Hepatocyte (in vitro differentiated cells): ENCODE measurements around the gene LAMA3. TPM values are rescaled to one million over a fixed set of nuclear protein-coding genes. Genes with fewer than 3 reads are reported as not detected.

ENCODE experiments used
- DNase-seq: peaks from one replicate; pipeline ENCODE4 v3.0.0-alpha.2; 2016; ENCODE audit warnings: low spot score
- H2AFZ ChIP-seq: fragments of 200-600 bp; sonication (generic); 2 replicates; pipeline ENCODE4 v1.6.0; 2016; ENCODE audit warnings: antibody characterized with exemption, mild to moderate bottlenecking
- H3K27ac ChIP-seq: fragments of 200-600 bp; sonication (generic); 2 replicates; pipeline ENCODE4 v1.5.1; 2016; ENCODE audit warnings: mild to moderate bottlenecking
- H3K27me3 ChIP-seq: fragments of 200-600 bp; sonication (generic); 2 replicates; pipeline ENCODE4 v1.6.1; 2016
- H3K36me3 ChIP-seq: fragments of 200-600 bp; sonication (generic); replicated peaks from 2 replicates; pipeline ENCODE4 v1.5.1; 2016; ENCODE audit warnings: low read depth; ENCODE audit not compliant: insufficient read depth
- H3K4me1 ChIP-seq: fragments of 200-600 bp; sonication (generic); 2 replicates; pipeline ENCODE4 v1.5.1; 2016; ENCODE audit warnings: mild to moderate bottlenecking, moderate library complexity; ENCODE audit not compliant: insufficient read depth
- H3K4me2 ChIP-seq: fragments of 200-600 bp; sonication (generic); 2 replicates; pipeline ENCODE4 v1.6.0; 2016
- H3K4me3 ChIP-seq: fragments of 200-600 bp; sonication (generic); 2 replicates; pipeline ENCODE4 v1.5.1; 2016; ENCODE audit warnings: mild to moderate bottlenecking
- H3K79me2 ChIP-seq: fragments of 200-600 bp; sonication (generic); 2 replicates; pipeline ENCODE4 v1.6.0; 2017; ENCODE audit warnings: mild to moderate bottlenecking
- H3K9me2 ChIP-seq: fragments of 200-600 bp; sonication (generic); replicated peaks from 2 replicates; pipeline ENCODE4 v1.6.0; 2017; ENCODE audit warnings: mild to moderate bottlenecking; ENCODE audit not compliant: insufficient read depth
- H3K9me3 ChIP-seq: fragments of 200-600 bp; sonication (generic); 2 replicates; pipeline ENCODE4 v1.5.1; 2016; ENCODE audit warnings: low read depth, mild to moderate bottlenecking
- H4K20me1 ChIP-seq: fragments of 200-600 bp; sonication (generic); 2 replicates; pipeline ENCODE4 v1.6.0; 2016; ENCODE audit warnings: mild to moderate bottlenecking; ENCODE audit not compliant: insufficient read depth, poor library complexity, severe bottlenecking
- CTCF ChIP-seq: fragments of 200-600 bp; sonication (generic); IDR thresholded peaks from 2 replicates; pipeline ENCODE4 v1.5.1; 2016; ENCODE audit warnings: antibody characterized with exemption, mild to moderate bottlenecking; ENCODE audit not compliant: poor library complexity
- EZH2 ChIP-seq: fragments of 200-600 bp; sonication (generic); IDR thresholded peaks from 2 replicates; pipeline ENCODE4 v1.6.1; 2016; ENCODE audit warnings: antibody characterized with exemption, mild to moderate bottlenecking, borderline replicate concordance
- EZH2phosphoT487 ChIP-seq: fragments of 200-600 bp; sonication (generic); IDR thresholded peaks from one replicate; pipeline ENCODE4 v1.6.1; 2018; ENCODE audit warnings: antibody characterized with exemption, mild to moderate bottlenecking, low read depth, moderate library complexity; ENCODE audit not compliant: unreplicated experiment, severe bottlenecking
- WGBS: methylation state at CpG from one replicate; pipeline ENCODE4 v1.1.6; 2016; ENCODE audit warnings: low lambda C conversion rate; ENCODE audit errors: missing lambda C conversion rate; 5-methylcytosine and 5-hydroxymethylcytosine counted together
- polyA plus RNA-seq: library from polyadenylated mRNA; unstranded; fragments of >200 nt; fragmentation: Nextera tagmentation; extraction: Ambion mirVana; gene quantifications from 2 replicates; pipeline ENCODE4 v1.2.1, GENCODE V29; 2016
- total RNA-seq: library from RNA; depleted of rRNA; stranded (reverse); fragments of >200 nt; gene quantifications from 2 replicates; pipeline ENCODE4 v1.2.3, GENCODE V29; 2014

The LAMA3 gene
- total and polyA plus RNA-seq, 2 experiments from 2014 or later: 29.9 to 52.1 TPM

- no peaks in the 10 kb centered on the region for H3K36me3 ChIP-seq
- peak; percentile 65 for DNase-seq
- H3K4me1 ChIP-seq: peaks cover 30% of the 10 kb centered on the region
- H3K4me2 ChIP-seq: peak overlapping the region; percentile 49
- H3K9me2 ChIP-seq: no peaks in the 10 kb centered on the region
- H3K27ac ChIP-seq: peak overlapping the region; percentile 63
- 41% methylated on average over 4 of the region's 4 CpGs for WGBS
- H4K20me1 ChIP-seq: no peaks in the 10 kb centered on the region
- TF ChIP-seq CTCF: no peak
- no peak for TF ChIP-seq EZH2phosphoT487
- no peak for TF ChIP-seq EZH2
- no peak overlapping the region for H2AFZ ChIP-seq
- no peaks in the 10 kb centered on the region for H3K9me3 ChIP-seq
- H3K4me3 ChIP-seq: no peak overlapping the region
- no peaks in the 10 kb centered on the region for H3K27me3 ChIP-seq
- H3K79me2 ChIP-seq: peaks cover 3% of the 10 kb centered on the region
These were observed 32.6 kb downstream of the LAMA3 start for GRCh38 chr18:23721696-23722480.

GRCh38 chr18:23722646-23723045 lies 33.4 kb downstream of the LAMA3 start:
- Histone ChIP-seq H2AFZ (no peak overlapping the region), H3K27me3 (no peaks in the 10 kb centered on the region), H3K9me3 (no peaks in the 10 kb centered on the region), H3K27ac (peak overlapping the region; percentile 63), H4K20me1 (no peaks in the 10 kb centered on the region), H3K9me2 (no peaks in the 10 kb centered on the region), H3K4me3 (no peak overlapping the region), H3K4me2 (no peak overlapping the region), H3K4me1 (peaks cover 30% of the 10 kb centered on the region), H3K36me3 (no peaks in the 10 kb centered on the region), H3K79me2 (no peaks in the 10 kb centered on the region)
- whole genome bisulfite sequencing: 41% methylated on average over 3 of the region's 3 CpGs
- TF ChIP-seq CTCF (no peak), EZH2 (no peak), EZH2phosphoT487 (no peak)
- no peak for DNase-seq

GRCh38 chr18:23723121-23723520 lies 33.9 kb downstream of the LAMA3 start:
- H3K79me2 ChIP-seq: no peaks in the 10 kb centered on the region

GRCh38 chr18:23724681-23725080 lies 35.4 kb downstream of the LAMA3 start:
- H4K20me1 ChIP-seq: no peaks in the 10 kb centered on the region
- no peaks in the 10 kb centered on the region for H3K36me3 ChIP-seq
- no peak overlapping the region for H2AFZ ChIP-seq
- DNase-seq: no peak
- H3K9me3 ChIP-seq: no peaks in the 10 kb centered on the region
- H3K9me2 ChIP-seq: no peaks in the 10 kb centered on the region
- H3K79me2 ChIP-seq: no peaks in the 10 kb centered on the region
- 97% methylated on average over 3 of the region's 3 CpGs for WGBS
- H3K27me3 ChIP-seq: no peaks in the 10 kb centered on the region
- H3K27ac ChIP-seq: no peak overlapping the region
- no peak for TF ChIP-seq EZH2
- TF ChIP-seq CTCF: no peak
- no peak for TF ChIP-seq EZH2phosphoT487
- H3K4me1 ChIP-seq: peaks cover 30% of the 10 kb centered on the region
- H3K4me2 ChIP-seq: no peak overlapping the region
- H3K4me3 ChIP-seq: no peak overlapping the region

More at GRCh38 chr18:23723121-23723520, 33.9 kb downstream of the LAMA3 start:
- no peaks in the 10 kb centered on the region for H3K9me2 ChIP-seq
- no peaks in the 10 kb centered on the region for H3K27me3 ChIP-seq
- H3K4me1 ChIP-seq: peaks cover 30% of the 10 kb centered on the region
- peak overlapping the region; percentile 63 for H3K27ac ChIP-seq
- no peak for TF ChIP-seq EZH2phosphoT487
- no peak overlapping the region for H3K4me2 ChIP-seq
- H3K9me3 ChIP-seq: no peaks in the 10 kb centered on the region
- H3K36me3 ChIP-seq: no peaks in the 10 kb centered on the region
- 74% methylated on average over 2 of the region's 2 CpGs for whole genome bisulfite sequencing
- no peak overlapping the region for H3K4me3 ChIP-seq
- H4K20me1 ChIP-seq: no peaks in the 10 kb centered on the region
- DNase-seq: no peak
- no peak overlapping the region for H2AFZ ChIP-seq
